Hematopoietic multipotent progenitor cell treated with erythropoietin and hydrocortisone succinate and interleukin-3 and kit ligand, for 17 days (in vitro differentiated cells): ENCODE data around the gene SERF2.
"Not testable (repeated sequence)": the region's sequence is repeated elsewhere in the genome, so short reads cannot be mapped to it uniquely, and the experiment has no call there.

Source experiments
- DNase-seq: peaks from one replicate; pipeline ENCODE4 v3.0.0-alpha.2; 2015; ENCODE audit warnings: low spot score

The SERF2 gene

GRCh38 chr15:43830691-43831275 lies 38.7 kb downstream of the SERF2 start:
- not testable (repeated sequence) for DNase-seq

DNA sequence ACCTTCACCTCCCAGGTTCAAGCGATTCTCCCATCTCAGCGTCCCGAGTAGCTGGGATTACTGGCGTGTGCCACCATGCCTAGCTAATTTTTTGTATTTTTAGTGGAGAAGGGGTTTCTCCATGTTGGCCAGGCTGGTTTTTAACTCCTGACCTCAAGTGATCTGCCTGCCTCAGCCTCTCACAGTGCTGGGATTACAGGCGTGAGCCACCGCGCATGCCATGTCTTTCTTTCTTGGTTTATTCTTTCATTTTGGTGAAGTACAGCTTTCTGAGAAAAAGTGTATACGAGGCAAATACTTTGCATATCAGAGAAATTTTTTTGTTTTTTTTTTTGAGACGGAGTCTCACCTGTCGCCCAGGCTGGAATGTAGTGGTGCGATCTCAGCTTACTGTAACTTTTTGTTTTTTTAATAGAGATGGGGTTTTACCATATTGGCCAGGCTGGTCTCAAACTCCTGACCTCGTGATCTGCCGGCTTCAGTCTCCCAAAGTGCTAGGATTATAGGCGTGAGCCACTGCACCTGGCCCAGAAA lies 39.5 kb downstream of the SERF2 start:
- DNase-seq = not testable (repeated sequence)

- not testable (repeated sequence) for DNase-seq
Measured at GRCh38 chr15:43832485-43832884, 40.4 kb downstream of the SERF2 start.

GRCh38 chr15:43845421-43845820 lies 53.3 kb downstream of the SERF2 start:
- no peak for DNase-seq
